PFSK-1 (cell line): ENCODE data around the gene TTLL5.

Source experiments
- POLR2AphosphoS5 ChIP-seq: IDR thresholded peaks from 2 replicates; pipeline ENCODE4 v1.6.1; 2012; ENCODE audit warnings: low read depth, mild to moderate bottlenecking, control low read depth, low read length, moderate library complexity
- REST ChIP-seq, 2 experiments: IDR thresholded peaks; 2 replicates each; pipeline versions ENCODE4 v1.6.1 to v1.8.0; 2011 to 2012; ENCODE audit warnings: low read depth in 2 of 2, low read length in 2 of 2, control low read depth in 1 of 2, inconsistent platforms in 1 of 2, mild to moderate bottlenecking in 1 of 2, moderate library complexity in 1 of 2; ENCODE audit not compliant: insufficient read depth in 1 of 2
- SIN3A ChIP-seq: IDR thresholded peaks from 2 replicates; pipeline ENCODE4 v1.6.1; 2012; ENCODE audit warnings: mild to moderate bottlenecking, low read length, moderate library complexity, borderline replicate concordance; ENCODE audit not compliant: insufficient read depth
- TAF1 ChIP-seq: IDR thresholded peaks from 2 replicates; pipeline ENCODE4 v1.6.1; 2012; ENCODE audit warnings: low read length, control low read depth, borderline replicate concordance; ENCODE audit not compliant: insufficient read depth

DNA sequence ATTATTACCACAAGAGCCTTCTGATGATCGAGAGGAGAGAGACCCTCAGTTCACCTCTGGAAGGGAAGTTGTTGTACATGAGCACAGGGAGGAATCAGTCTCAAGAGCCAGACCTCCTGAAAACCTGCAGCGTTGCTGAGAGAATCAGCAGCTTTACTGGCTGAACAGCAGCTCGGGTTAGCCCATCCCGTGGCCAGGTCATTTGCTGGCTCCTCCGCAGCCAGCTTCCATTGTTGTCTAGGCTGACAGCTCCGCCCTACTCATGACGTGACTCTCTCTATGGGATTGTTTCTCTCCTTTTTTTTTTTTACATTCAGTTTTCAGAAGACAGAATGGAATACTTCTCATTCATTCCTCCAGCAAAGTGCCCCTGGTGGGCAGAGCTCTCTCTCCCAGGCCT lies 250.8 kb downstream of the TTLL5 start:
- no peak for TF ChIP-seq TAF1
- no peak for TF ChIP-seq POLR2AphosphoS5
- TF ChIP-seq SIN3A = no peak
- TF ChIP-seq REST (IDR thresholded peaks at IDR 0.05; ENCODE audit: insufficient read depth in 1 of 2, low read depth in 2 of 2, low read length in 2 of 2) = no peak
